ENCODE measurements around the gene ACOX1.
A peak's percentile ranks its signal among the peaks of the same experiment; 100 is the strongest.

- TF ChIP-seq, protein P1, sequence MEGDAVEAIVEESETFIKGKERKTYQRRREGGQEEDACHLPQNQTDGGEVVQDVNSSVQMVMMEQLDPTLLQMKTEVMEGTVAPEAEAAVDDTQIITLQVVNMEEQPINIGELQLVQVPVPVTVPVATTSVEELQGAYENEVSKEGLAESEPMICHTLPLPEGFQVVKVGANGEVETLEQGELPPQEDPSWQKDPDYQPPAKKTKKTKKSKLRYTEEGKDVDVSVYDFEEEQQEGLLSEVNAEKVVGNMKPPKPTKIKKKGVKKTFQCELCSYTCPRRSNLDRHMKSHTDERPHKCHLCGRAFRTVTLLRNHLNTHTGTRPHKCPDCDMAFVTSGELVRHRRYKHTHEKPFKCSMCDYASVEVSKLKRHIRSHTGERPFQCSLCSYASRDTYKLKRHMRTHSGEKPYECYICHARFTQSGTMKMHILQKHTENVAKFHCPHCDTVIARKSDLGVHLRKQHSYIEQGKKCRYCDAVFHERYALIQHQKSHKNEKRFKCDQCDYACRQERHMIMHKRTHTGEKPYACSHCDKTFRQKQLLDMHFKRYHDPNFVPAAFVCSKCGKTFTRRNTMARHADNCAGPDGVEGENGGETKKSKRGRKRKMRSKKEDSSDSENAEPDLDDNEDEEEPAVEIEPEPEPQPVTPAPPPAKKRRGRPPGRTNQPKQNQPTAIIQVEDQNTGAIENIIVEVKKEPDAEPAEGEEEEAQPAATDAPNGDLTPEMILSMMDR (IDR thresholded peaks at IDR 0.05) = peak; percentile 63 to 68 (median 67)
- TF ChIP-seq EP300 (IDR thresholded peaks at IDR 0.05) (no peak), POLR2AphosphoS5 (IDR thresholded peaks at IDR 0.05) (peak in 1 of 2 donors; percentile 11)
Observed at GRCh38 chr17:76005263-76006149, 26.5 kb upstream of the ACOX1 start.

All from esophagus muscularis mucosa (tissue), 4 donors.